Lower leg skin (tissue), 3 donors: ENCODE measurements around the gene UBE2C.

Experiments used
- POLR2A ChIP-seq, 2 donors: fragments of 450-650 bp; IDR thresholded peaks; one replicate each; pipeline ENCODE4 v1.6.1; 2016 to 2017; ENCODE audit warnings: antibody characterized with exemption in 2 of 2, mild to moderate bottlenecking in 1 of 2, moderate library complexity in 1 of 2
- TF ChIP-seq, protein P1 (sequence below), 3 donors: fragments of 450-650 bp; IDR thresholded peaks; one replicate each; pipeline ENCODE4 v1.5.1; 2016; ENCODE audit warnings: antibody characterized with exemption in 3 of 3, mild to moderate bottlenecking in 3 of 3, moderate library complexity in 2 of 3

DNA sequence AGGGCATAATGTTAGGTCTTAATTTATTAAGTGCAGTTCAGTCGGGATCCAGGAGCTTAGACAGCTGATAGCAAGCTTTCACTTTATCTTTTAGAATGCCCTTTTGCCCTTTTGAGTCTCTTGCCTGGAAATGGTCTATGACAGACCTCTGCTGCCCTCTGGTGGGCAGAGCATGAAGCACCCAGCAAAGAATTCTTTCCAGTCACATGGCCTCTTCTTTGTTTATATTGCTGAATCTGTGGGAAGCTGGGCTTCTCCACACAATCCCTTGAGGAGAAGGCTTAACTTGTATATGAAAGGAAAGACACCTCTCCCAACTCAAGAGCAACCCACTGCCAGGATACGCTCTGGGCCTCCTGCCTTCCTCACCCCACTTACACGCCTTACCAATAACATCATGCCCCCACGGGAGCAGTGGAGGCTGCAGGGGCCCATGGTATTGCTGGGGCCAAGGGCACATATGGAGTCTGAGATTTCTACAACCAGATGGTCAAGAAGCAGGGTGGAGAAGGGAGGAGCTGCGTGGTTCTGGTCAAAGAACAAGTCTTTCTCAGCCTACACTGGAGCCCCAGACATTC is 41.2 kb upstream of the UBE2C start:
- TF ChIP-seq, protein P1, sequence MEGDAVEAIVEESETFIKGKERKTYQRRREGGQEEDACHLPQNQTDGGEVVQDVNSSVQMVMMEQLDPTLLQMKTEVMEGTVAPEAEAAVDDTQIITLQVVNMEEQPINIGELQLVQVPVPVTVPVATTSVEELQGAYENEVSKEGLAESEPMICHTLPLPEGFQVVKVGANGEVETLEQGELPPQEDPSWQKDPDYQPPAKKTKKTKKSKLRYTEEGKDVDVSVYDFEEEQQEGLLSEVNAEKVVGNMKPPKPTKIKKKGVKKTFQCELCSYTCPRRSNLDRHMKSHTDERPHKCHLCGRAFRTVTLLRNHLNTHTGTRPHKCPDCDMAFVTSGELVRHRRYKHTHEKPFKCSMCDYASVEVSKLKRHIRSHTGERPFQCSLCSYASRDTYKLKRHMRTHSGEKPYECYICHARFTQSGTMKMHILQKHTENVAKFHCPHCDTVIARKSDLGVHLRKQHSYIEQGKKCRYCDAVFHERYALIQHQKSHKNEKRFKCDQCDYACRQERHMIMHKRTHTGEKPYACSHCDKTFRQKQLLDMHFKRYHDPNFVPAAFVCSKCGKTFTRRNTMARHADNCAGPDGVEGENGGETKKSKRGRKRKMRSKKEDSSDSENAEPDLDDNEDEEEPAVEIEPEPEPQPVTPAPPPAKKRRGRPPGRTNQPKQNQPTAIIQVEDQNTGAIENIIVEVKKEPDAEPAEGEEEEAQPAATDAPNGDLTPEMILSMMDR (IDR thresholded peaks at IDR 0.05), result peak in 1 of 3 donors; percentile 82
- no peak for TF ChIP-seq POLR2A (IDR thresholded peaks at IDR 0.05)
